AG09309 (cell line): ENCODE results near the gene MRPL36.
"Not testable (repeated sequence)": the region's sequence is repeated elsewhere in the genome, so short reads cannot be mapped to it uniquely, and the experiment has no call there.

Experiments
- DNase-seq: peaks from one replicate; pipeline ENCODE4 v3.0.0-alpha.2; 2010; ENCODE audit warnings: low read depth
- H3K4me3 ChIP-seq: 2 replicates; pipeline ENCODE4 v1.5.1; 2011; ENCODE audit warnings: mild to moderate bottlenecking, low read depth, low read length, moderate library complexity; ENCODE audit not compliant: control insufficient read depth
- CTCF ChIP-seq: IDR thresholded peaks from 2 replicates; pipeline ENCODE4 v1.5.1; 2011; ENCODE audit warnings: mild to moderate bottlenecking, low read depth, low read length, inconsistent platforms; ENCODE audit not compliant: insufficient read depth, control insufficient read depth; ENCODE audit errors: missing control alignments

Gene MRPL36

DNA sequence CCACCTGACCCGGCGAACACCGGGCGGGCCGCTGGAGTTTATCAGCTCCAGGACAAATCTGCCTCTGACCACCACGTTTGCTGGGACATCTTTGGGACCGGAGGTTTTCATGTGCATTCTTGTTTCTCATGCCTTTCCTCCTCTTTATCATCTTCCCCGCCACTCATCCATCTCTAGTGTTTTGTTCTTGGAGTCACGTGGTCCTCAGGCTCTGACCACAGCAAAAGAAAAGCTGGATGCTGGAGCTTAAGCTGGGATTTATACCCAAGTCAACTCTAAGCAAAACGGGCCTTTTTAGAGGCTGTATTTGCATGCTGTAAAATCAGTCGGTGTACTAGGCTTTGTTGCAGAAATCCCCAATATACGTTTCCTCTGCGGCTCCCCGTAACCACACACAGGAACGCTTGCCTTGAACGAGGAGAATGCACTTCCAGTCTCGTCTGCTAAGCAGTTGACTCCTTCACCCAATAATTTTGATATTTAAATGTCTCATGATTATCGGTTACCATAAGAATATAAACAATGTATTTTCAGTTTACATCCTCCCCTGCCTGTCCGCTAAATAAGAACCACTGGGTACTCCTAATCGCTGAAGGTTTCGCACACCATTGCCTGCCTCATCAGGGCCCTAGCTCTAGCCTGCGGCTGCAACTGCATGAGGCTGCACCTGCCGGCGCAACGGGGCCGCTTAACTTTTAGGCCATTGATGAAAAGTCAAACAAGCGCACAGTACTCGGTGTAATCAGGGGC lies 1.0 kb upstream of the MRPL36 start:
- H3K4me3 ChIP-seq, result peak overlapping the region; percentile 77
- DNase-seq, result no peak
- TF ChIP-seq CTCF, result no peak

DNA sequence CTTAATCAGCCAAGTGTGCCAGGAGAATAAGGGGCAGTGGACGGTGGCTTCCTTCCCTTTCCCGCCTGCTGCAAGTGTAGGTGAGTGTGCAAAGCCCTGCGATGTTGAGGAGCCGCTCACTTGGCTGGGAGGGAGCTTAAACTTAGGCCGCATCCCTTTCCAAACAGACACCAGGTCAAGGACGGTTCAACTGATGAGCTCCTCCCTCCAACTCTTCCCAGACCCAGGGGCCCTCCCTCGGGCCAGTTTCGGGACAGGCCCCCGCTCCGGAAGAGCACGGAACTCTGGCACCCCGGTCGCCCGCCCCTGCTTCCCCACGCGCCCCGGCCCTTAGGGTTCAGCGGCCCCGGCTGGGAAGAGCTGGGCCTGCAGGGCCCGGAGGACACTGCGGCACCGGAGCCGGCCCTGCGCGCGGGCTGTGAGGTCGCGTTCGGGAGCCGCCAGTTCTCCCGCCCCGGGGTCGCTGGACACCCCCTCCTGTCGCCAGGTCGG lies 481 bp downstream of the MRPL36 start:
- H3K4me3 ChIP-seq, result peak overlapping the region; percentile 77
- TF ChIP-seq CTCF, result no peak
- no peak for DNase-seq

- not testable (repeated sequence) for DNase-seq
- peak overlapping the region; percentile 77 for H3K4me3 ChIP-seq
These were observed 1.0 kb downstream of the MRPL36 start for GRCh38 chr5:1798589-1798988.

GRCh38 chr5:1797855-1798254 lies 1.8 kb downstream of the MRPL36 start:
- no peak for DNase-seq
- H3K4me3 ChIP-seq, result no peak overlapping the region
- TF ChIP-seq CTCF, result no peak

GRCh38 chr5:1797103-1797800 lies 2.4 kb downstream of the MRPL36 start:
- H3K4me3 ChIP-seq, result no peak overlapping the region

DNA sequence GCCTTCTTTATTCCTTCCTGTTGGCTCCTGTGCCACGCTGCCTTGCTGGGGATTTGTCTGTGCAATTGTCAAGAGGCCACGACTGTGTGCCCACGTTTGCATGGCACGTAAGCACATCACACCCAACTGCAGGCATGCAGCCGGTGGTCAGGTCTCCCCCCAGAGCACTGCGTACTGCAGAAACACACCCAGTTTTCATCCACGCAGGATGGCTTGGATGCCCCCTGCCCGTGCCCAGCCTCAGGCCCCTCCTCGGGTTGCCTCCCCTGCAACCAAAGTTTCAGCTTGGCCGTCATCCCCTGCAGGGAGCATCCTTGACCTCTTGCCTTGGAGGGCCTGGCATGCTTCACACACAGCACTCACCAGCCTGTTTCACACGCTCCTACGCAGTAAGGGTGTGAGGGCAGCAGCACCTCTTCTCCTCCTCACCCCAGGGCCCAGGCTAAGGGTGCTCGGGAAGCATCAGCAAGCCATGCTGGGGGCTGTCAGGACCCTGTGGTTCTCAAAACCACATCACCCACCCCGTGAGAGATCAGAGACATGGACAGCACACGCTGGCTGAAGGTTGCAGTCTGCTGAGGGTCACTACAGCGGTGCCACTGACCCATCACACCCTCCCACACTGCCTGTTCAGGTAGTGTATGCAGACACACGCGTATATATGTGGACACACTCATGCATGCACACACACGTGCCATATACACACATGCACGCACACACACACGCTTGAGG lies 3.1 kb downstream of the MRPL36 start:
- no peak for TF ChIP-seq CTCF
- H3K4me3 ChIP-seq, result no peak overlapping the region
- DNase-seq, result no peak

More at GRCh38 chr5:1797103-1797800, 2.4 kb downstream of the MRPL36 start:
- no peak for TF ChIP-seq CTCF
- DNase-seq, result no peak
